Measurements from ENCODE around the gene NUDT13.
"Not testable (repeated sequence)": the region's sequence is repeated elsewhere in the genome, so short reads cannot be mapped to it uniquely, and the experiment has no call there.

Gene NUDT13

DNA sequence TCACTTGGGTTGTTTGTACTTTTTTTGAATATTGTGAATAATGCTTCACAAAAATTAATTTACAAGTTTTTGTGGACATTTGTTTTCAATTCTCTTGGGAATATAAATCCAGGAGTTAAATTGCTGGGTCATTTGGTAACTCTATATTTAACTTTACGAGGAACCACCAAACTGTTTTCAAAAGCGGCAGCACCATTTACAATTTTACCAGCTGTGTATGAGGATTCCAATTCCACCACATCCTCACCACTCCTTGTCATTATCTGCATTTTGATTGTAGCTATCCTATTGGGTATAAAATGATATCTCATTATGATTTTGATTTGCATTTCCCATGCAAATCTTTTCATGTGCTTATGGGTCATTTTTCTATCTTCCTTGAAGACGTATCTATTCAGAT is 4.0 kb upstream of the NUDT13 start:
- no peak for DNase-seq

DNA sequence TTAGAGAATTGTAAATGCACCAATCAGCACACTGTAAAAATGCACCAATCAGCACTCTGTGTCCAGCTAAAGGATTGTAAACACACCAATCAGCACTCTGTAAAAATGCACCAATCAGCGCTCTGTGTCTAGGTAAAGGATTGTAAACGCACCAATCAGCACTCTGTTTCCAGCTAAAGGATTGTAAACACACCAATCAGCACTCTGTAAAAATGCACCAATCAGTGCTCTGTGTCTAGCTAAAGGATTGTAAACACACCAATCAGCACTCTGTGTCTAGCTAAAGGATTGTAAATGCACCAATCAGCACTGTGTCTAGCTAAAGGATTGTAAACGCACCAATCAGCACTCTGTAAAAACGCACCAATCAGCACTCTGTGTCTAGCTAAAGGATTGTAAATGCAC is 1.0 kb upstream of the NUDT13 start:
- DNase-seq, result not testable (repeated sequence)

DNA sequence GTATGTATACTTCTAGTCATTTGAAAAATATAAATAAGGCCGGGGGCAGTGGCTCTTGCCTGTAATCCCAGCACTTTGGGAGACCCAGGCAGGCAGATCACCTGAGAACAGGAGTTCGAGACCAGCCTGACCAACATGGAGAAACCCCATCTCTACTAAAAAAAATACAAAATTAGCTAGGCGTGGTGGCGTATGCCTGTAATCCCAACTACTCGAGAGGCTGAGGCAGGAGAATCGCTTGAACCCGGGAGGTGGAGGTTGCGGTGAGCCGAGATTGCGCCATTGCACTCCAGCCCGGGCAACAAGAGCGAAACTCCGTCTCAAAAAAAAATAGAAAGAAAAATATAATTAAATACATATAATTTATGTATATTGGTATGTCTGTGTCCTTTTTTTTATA is 1.8 kb downstream of the NUDT13 start:
- not testable (repeated sequence) for DNase-seq

DNA sequence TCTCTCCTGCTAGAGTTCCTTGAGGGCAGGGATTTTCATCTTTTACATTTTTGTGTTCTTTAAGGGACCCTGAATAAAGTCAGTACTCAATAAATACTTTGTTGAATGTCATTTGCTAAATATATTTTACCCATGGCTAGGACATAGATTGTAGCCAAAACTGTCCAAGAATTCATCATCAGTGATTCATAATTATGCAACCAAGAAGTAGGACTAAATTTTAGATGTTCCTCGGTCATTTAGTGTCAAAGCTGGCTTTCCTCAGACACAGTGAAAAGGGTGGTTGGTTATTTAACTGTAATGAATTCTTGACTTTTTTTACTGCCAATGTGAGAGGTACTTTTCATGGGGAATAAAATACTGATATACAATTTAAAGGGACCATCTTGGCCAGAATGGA is 3.3 kb downstream of the NUDT13 start:
- no peak for DNase-seq

DNA sequence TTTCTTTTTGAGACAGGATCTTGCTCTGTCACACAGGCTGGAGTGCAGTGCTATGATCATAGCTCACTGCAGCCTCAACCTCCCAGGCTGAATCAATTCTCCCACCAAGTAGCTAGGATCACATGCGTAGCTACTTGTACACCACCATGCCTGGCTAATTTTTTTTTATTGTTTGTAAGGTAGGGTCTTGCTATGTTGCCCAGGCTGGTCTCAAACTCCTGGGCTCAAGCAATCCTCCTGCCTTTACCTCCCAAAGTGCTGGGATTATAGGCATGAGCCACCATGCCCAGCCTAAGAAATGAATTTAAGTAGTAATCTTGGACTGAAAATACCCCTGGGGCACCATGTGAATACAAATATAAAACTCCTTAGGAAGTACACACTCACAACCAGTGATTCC is 5.8 kb downstream of the NUDT13 start:
- no peak for DNase-seq

DNA sequence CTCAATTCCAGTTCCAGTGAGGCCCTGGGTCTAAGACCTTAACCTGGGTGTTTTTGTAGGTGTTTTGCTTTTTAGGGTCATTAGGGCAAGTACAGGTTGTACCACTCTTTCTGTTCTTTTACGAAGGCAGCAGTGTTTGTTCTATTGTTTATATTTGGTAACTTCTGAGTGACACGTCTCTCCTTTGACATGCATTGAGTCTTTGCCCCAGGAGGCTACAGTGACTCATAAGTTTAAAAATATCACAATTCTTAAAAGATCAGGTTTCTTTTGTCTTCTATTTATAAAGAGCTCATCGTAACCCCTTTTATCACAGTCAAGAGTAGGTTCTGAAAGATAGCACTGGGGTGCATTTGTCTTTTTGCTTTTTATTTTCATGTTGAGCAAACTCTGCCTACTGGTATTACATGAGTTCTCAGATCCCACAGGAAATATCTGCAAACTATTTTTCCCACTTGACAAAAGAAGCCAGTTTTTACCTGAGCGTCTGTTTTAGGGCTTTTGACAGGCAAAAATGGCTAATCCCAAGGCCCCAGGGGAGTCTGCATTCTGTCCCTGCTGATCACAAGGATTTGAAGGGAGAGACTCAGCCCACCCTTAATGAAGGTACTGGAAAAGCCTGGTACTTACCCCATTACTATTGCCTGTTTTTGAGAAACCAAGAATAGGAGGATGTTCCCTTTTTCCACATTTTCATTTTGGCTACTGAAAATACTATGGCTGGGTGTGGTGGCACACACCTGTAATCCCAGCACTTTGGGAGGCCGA is 7.9 kb downstream of the NUDT13 start:
- DNase-seq, result no peak

DNA sequence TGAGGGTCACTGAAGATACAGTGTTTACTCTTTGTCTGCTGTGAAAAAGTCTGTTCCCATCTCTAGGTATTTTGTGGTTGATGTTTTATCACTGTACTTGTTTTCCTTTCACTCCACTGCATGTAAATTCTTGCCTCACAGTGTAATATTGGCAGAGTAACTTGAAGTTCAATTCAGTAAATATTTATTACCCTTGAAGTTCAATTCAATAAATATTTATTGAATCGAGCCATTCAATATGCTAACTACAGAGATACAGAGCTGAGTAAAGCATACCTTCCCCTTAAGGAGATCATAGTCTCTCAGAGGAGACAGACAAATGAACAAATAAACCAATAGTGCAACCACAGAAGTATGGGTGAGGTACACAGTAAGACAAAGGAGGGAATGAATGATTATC is 9.2 kb downstream of the NUDT13 start:
- DNase-seq, result no peak

DNA sequence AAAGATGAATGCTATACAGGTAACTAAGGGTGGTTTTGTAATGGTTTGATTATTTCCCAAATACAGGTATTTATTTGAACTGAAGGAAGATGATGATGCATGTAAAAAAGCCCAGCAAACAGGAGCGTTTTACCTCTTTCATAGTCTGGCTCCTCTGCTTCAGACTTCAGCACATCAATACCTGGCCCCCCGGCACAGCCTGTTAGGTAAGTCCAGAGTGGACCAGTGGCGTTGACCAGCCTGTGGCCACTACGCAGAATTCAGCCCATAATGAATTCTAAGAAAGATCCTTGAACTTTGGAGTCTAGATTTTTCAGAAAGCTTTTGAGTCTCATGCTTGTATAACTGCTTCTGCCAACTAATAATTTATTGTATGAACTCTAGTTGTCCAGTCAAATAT is 9.7 kb downstream of the NUDT13 start:
- DNase-seq, result no peak

DNA sequence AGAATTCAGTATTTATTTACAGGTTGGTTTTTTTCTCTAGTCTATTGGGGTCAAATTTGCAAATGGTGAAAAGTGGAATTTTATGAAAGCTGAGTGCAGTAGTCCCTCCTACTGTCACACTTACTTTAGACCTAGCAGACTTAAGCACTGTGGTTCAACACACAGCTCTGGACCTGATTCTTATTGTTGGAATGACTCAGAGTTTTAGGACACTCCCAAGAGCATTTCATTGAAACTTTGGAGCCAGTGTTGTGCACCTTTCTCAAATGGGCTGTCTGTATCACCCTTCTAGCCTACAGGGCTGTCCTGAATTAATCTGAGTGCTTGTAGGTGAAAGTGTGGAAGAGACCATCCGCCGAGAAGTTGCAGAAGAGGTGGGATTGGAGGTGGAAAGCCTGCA is 16.1 kb downstream of the NUDT13 start:
- no peak for DNase-seq

DNA sequence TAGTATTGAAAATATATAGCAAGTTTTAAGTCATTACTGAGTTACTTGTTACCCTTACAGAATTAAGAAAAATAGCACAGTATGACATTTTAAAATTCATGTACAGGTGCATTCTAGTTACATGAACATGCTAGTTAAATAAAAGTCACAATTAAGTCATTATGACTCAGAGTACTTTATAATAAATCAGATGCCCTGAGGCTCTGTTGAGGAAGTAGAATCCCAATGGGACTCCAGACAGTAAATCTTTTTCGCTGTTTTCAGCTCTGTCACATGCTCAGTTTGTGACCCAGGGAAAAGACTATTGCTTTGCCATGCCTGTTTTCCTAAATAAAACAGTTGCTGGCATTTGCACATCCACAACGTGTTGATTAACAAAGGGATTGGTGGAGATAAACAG is 21.0 kb downstream of the NUDT13 start:
- no peak for DNase-seq

DNA sequence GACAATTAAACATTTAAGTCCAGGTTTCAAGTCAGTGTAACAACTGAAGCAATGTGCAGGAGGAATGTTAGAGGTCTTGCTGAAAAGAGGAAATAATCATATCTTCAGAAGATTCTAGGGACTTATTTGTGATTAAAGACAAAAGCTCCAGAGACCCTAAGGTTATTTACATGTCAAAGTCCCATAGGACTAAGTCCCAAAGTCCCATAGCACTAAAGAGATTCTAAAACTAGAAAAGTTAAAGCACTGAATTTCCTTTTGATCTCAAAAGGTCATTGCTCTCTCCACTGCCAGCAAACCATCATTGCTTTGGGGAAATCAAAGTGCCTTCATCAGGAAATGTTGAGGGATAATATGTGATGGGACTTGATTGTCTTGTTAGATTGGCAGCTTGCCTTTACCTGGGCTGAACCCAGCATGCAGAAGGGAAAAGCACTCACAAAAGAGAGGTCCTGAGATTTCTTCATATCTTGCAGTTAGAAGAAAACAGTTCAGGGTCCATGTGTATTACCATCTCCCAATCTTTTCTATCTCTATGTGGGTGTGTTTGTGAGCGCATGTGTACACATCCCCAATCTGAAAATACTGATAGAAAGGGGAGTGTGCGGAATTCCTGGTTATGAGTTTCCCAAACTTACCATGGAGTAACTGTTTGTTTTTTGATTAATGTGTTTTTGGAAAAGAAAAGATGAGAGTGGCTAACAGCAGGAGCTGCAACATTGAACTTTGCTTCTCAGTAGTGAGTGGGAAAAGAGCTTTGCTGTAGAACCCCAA is 21.8 kb downstream of the NUDT13 start:
- DNase-seq, result no peak

DNA sequence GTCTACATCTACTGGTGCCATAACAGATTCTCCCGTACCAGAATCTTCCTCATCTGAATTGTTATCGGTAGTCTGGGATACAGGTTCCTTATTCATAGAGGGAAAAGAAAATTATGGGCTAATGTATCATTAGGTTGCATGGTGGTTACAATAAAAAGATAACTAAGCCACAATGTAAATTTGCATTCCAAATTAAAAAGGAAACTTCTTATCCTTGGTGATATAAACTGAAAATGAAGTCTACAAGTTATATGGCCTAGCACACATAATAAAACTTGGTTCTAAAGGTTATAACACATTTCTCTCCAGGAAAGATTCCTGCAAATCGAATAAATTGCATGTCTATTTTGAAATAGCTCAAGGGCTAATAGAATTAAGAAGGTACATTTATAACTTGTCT is 24.5 kb downstream of the NUDT13 start:
- no peak for DNase-seq

DNA sequence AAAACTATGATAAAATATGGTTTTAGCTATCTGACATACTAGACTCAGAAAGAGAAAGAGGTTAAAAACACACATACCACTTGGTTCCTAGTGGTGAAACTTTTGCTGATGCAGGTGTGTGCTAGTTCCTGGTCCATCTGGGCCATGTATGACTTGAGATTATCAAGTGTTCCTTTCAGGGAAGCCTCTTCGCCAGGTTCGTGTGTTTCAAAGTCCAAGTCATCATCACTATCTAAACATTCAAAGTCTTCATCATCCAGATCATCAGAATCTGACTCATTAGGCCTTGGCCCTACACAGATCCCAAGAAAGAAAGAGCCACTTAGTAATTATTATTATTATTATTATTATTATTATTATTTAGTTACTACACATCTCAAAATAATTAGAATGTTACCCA is 26.4 kb downstream of the NUDT13 start:
- no peak for DNase-seq

DNA sequence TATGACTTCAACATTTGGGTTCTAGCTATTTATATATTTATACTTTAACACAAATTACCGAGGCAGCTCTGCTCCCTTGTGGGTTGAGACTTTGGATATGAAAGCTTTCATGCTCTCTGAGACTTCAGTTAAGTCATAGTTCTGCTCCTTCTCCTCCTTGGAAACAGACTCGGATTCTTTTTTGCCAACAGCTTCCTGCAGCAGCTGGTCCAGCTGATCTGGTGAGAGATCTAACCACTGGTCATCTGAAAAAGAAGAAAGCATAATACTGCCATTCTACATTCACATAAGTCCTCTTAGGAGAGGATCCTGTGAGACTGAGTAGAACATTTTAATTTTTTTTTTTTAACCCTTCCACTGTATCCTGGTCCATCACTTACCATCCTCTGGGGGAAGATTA is 29.0 kb downstream of the NUDT13 start:
- DNase-seq, result no peak

DNA sequence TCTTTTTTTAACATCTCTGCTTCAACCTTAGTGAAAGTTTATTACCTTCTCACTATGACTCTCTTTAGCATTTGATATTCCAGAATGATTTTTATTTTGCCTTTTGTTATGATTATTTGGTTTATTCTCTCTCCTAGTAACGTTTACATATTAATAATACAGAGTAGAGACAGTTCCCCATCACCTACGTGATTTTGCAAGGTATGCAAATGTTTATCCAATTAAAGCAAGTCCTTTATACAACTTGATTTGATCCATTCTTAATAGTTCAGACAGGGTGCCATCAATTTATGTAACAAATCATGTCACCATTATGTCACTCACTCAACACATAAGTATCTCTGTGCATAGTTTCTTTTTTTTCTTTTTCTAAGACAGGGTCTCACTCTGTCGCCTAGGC is 31.3 kb downstream of the NUDT13 start:
- no peak for DNase-seq

DNA sequence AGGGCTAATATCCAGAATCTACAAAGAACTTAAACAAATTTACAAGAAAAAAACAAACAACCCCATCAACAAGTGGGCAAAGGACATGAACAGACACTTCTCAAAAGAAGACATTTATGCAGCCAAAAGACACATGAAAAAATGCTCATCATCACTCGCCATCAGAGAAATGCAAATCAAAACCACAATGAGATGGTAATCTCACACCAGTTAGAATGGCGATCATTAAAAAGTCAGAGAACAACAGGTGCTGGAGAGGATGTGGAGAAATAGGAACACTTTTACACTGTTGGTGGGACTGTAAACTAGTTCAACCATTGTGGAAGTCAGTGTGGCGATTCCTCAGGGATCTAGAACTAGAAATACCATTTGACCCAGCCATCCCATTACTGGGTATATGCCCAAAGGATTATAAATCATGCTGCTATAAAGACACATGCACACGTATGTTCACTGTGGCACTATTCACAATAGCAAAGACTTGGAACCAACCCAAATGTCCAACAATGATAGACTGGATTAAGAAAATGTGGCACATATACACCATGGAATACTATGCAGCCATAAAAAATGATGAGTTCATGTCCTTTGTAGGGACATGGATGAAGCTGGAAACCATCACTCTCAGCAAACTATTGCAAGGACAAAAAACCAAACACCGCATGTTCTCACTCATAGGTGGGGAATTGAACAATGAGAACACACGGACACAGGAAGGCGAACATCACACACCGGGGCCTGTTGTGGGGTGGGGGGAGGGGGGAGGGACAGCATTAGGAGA is 40.6 kb downstream of the NUDT13 start:
- not testable (repeated sequence) for DNase-seq

DNA sequence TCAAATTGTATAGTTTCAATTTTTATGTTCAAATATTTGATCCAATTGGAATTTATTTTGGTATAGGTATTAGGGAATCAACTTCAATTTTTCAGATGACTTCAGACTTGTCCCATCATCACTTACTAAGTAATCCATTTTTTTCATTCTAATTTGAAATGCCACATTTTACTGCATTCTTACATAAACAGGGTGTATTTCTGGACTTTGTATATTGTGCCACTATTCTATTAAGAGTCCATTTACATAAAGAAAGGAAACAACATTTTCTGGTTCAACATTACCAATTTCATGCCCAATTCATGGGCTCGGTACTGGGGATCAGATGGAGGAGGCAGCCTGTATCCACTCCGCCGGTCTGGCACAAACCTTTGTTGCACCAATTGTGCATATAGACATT is 41.8 kb downstream of the NUDT13 start:
- DNase-seq, result no peak

DNA sequence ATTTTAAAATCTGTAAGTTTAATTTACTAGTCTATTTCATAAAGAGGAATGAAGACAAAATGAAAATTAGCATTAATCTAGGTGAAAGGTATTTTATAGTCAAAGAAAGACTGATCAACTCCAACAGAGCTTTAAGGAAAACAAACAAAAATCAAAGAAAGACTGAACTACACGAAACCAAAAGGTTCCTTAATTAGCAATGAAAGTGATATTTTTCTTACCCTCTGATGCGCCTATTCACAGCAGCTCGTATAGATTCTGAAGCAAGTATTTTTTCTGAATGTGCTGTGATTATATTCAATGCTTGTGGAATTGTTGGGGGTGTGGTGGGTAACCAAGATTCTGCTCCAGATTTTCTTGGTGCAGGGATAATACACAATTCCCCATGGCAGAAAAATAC is 45.8 kb downstream of the NUDT13 start:
- no peak for DNase-seq

DNA sequence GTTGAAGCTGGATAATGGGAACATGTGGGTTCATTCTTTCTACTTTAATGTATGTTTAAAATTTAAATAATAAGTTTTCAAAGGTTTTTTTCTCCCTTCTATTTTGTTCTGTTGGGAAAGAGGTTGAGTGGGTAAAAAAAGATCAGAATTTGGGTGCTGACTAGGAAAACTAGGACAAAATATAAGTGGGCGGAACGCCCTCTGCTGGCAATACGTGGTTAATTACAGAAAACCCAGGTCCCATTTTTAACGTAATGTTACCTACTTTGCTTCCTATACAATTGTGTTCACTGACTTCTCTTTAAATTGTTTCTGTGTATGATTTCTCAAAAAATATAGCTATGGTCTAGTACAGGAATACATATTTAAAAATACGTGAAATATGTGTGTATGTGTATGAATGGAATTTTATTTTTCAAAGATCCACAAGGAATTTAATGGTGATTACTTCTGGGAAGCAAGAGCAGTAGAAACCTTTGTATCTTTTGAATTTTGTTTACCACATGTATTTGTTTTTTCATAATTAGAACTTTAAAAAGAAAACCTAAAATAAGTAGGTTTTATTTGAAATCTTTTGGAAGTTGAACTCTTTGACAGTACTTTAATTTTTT is 48.9 kb downstream of the NUDT13 start:
- DNase-seq, result no peak

DNA sequence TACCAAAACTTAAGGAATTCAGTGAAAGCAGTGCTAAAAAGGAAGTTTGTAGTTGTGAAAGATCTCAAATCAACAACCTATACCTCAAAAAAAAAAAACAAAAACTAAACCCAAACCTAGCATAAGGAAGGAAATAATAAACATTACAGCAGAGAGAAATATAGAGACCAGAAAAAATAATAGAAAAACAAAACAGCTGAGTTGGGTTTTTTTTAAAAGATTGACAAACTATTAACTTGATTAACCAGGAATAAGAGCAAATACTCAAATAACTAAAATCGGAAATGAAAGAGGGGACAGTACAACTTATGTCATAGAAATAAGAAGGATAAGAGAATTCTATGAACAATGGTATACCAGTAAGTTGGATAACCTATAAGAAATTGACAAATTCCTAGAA is 50.8 kb downstream of the NUDT13 start:
- no peak for DNase-seq

DNA sequence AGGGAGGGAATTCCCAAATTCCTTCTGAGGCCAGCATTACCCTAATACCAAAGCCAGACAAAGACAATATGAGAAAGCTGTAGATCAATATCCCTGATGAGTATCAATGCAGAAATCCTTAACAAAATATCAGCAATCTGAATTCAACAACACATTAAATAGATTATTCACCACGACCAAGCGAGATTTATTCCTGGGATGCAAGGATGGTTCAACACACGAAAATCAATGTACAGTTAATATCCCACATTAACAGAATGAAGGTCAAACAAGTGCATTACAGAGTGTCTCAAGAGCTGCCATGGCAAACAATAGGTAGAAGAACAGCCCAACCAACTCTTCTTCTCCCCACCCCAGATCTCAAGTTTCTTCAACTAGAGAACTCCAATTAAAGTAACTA is 51.4 kb downstream of the NUDT13 start:
- DNase-seq, result no peak

DNA sequence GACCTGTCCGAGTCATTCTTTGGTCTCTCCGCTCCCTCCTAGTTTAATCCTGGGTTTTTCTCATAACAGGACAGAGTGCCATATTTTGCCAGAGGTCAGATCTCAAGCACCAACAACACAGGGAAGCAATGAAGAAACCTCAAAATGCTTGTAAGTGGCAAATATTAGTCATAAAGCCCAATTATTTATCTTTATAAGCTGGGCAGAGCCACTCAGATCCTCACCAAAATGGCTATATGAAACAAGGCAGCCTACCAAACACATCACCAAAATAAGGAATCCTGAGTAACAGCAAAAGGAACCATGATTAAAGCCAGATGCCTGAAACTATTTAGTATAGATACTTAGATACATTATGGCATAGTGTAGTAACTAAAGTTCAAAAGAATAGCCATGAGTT is 52.8 kb downstream of the NUDT13 start:
- no peak for DNase-seq

DNA sequence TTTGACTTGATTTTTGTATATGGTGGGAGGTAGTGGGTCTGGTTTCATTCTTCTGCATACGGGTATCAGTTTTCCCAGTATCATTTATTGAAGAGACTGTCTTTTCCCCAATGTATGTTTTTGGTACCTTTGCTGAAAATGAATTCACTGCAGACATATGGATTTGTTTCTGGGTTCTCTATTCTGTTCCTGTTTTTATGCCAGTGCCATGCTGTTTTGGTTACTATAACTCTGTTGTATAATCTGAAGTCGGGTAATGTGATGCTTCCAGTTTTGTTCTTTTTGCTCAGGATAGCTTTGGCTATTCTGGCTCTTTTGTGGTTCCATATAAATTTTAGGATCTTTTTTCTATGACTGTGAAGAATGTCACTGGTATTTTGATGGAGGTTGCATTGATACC is 56.7 kb downstream of the NUDT13 start:
- DNase-seq, result no peak

DNA sequence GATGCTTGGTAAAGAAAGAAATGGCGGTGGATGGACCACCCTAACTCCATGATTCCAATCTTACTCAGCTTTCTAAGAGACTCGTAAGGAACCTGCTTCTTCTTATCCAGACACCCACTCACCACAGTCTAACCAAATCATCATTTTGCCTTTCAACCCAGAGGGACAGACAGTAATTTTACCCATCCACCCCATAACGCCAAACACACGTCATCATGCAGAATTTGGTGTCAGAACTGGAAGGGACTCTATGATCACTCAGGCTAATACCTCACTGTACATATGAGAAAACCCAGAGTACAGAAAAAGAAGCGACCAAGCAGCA is 57.2 kb downstream of the NUDT13 start:
- DNase-seq, result no peak
